IMR-90 (cell line): ENCODE data around the gene NOSTRIN. TPM values are rescaled to one million over a fixed set of nuclear protein-coding genes. Genes with fewer than 3 reads are reported as not detected.
A peak's percentile ranks its signal among the peaks of the same experiment; 100 is the strongest.

ENCODE experiments used
- ATAC-seq: fragments of 200-7000 bp; cut with Tn5 transposase; 2 replicates; pipeline ENCODE4 v1.9.1; 2020; ENCODE audit warnings: low read depth, mild to moderate bottlenecking, moderate library complexity
- BruUV-seq: library from RNA; stranded (reverse); fragments of 400-500 nt; replicated peaks from 2 replicates; lab custom pipeline; 2021; lab: Mats Ljungman, UMichigan
- CTCF ChIA-PET: fragments of 300-600 bp; formaldehyde crosslinking; extraction: SDS; loops from one replicate; lab custom pipeline; 2021; ENCODE audit warnings: antibody characterized with exemption; lab: Yijun Ruan, JAX
- POLR2A ChIA-PET: fragments of 300-600 bp; sonication (Branson Sonifier 250); formaldehyde crosslinking; loops from one replicate; lab custom pipeline; 2022; ENCODE audit warnings: antibody characterized with exemption; ENCODE audit not compliant: unreplicated experiment; lab: Charles Lee
- DNase-seq: peaks from one replicate; pipeline ENCODE4 v3.0.0; 2013
- H2AFZ ChIP-seq: replicated peaks from 2 replicates; pipeline ENCODE3; 2013; ENCODE audit warnings: low read length, mild to moderate bottlenecking; ENCODE audit not compliant: poor library complexity
- H2AK5ac ChIP-seq: 2 replicates; pipeline ENCODE4 v1.6.1; 2013; ENCODE audit warnings: low read depth, low read length, inconsistent platforms
- H2AK9ac ChIP-seq: replicated peaks from 2 replicates; pipeline ENCODE3; 2013; ENCODE audit warnings: mild to moderate bottlenecking, low read depth, low read length, moderate library complexity; ENCODE audit not compliant: poor library complexity
- H2BK120ac ChIP-seq: 2 replicates; pipeline ENCODE4 v1.6.1; 2013; ENCODE audit warnings: low read depth, low read length, inconsistent platforms
- H2BK15ac ChIP-seq: 3 replicates; pipeline ENCODE4 v1.6.1; 2013; ENCODE audit warnings: low read depth, low read length, inconsistent platforms
- H2BK20ac ChIP-seq: 2 replicates; pipeline ENCODE4 v1.6.1; 2013; ENCODE audit warnings: low read depth, mild to moderate bottlenecking, inconsistent platforms, low read length, moderate library complexity
- H2BK5ac ChIP-seq: 2 replicates; pipeline ENCODE4 v1.6.1; 2013; ENCODE audit warnings: mild to moderate bottlenecking, low read depth, low read length, inconsistent platforms; ENCODE audit not compliant: poor library complexity, severe bottlenecking
- H3K14ac ChIP-seq: replicated peaks from 2 replicates; pipeline ENCODE4 v1.6.1; 2013; ENCODE audit warnings: low read depth, low read length, inconsistent platforms
- H3K18ac ChIP-seq: 2 replicates; pipeline ENCODE4 v1.6.1; 2013; ENCODE audit warnings: low read depth, low read length, control low read depth
- H3K23ac ChIP-seq: 2 replicates; pipeline ENCODE4 v1.6.1; 2013; ENCODE audit warnings: low read depth, low read length, inconsistent platforms
- H3K27ac ChIP-seq: 2 replicates; pipeline ENCODE4 v1.5.1; 2013; ENCODE audit warnings: mild to moderate bottlenecking, control low read depth, low read length; ENCODE audit not compliant: insufficient read depth
- H3K27me3 ChIP-seq: 2 replicates; pipeline ENCODE4 v1.6.1; 2013; ENCODE audit warnings: low read length; ENCODE audit not compliant: control insufficient read depth, insufficient read depth
- H3K36me3 ChIP-seq: 2 replicates; pipeline ENCODE4 v1.6.1; 2013; ENCODE audit warnings: low read length, mixed read lengths; ENCODE audit not compliant: control insufficient read depth, insufficient read depth
- H3K4ac ChIP-seq: 2 replicates; pipeline ENCODE4 v1.6.1; 2013; ENCODE audit warnings: low read depth, low read length, inconsistent platforms
- H3K4me1 ChIP-seq: 2 replicates; pipeline ENCODE4 v1.6.1; 2013; ENCODE audit warnings: low read length, mixed read lengths; ENCODE audit not compliant: control insufficient read depth, insufficient read depth
- H3K4me2 ChIP-seq: 2 replicates; pipeline ENCODE4 v1.6.1; 2013; ENCODE audit warnings: low read depth, mild to moderate bottlenecking, control low read depth, low read length, moderate library complexity
- H3K4me3 ChIP-seq: 2 replicates; pipeline ENCODE4 v1.5.1; 2013; ENCODE audit warnings: low read depth, mild to moderate bottlenecking, control low read depth, low read length, moderate library complexity; ENCODE audit not compliant: insufficient read depth
- H3K56ac ChIP-seq: 2 replicates; pipeline ENCODE4 v1.6.1; 2013; ENCODE audit warnings: low read length, inconsistent platforms; ENCODE audit not compliant: insufficient read depth; ENCODE audit errors: extremely low read depth
- H3K79me1 ChIP-seq, 2 experiments: 2 replicates each; pipeline ENCODE4 v1.6.1; 2013; ENCODE audit warnings: low read length in 2 of 2, inconsistent platforms in 1 of 2, low read depth in 1 of 2
- H3K9ac ChIP-seq: 2 replicates; pipeline ENCODE4 v1.6.1; 2013; ENCODE audit warnings: low read depth, low read length, control low read depth
- H3K9me1 ChIP-seq: 2 replicates; pipeline ENCODE4 v1.6.1; 2013; ENCODE audit warnings: low read length, inconsistent platforms; ENCODE audit not compliant: insufficient read depth
- H3K9me3 ChIP-seq: 2 replicates; pipeline ENCODE4 v1.6.1; 2013; ENCODE audit warnings: low read length; ENCODE audit not compliant: control insufficient read depth, insufficient read depth
- H4K20me1 ChIP-seq: 2 replicates; pipeline ENCODE4 v1.6.1; 2013; ENCODE audit warnings: low read length, inconsistent platforms; ENCODE audit not compliant: insufficient read depth
- H4K5ac ChIP-seq: 2 replicates; pipeline ENCODE4 v1.6.1; 2013; ENCODE audit warnings: mild to moderate bottlenecking, low read depth, low read length, control low read depth
- H4K8ac ChIP-seq, 2 experiments: 2 replicates each; pipeline ENCODE4 v1.6.1; 2013; ENCODE audit warnings: low read depth in 2 of 2, low read length in 2 of 2, control low read depth in 1 of 2, inconsistent platforms in 1 of 2
- H4K91ac ChIP-seq: 2 replicates; pipeline ENCODE4 v1.6.1; 2013; ENCODE audit warnings: low read depth, low read length, inconsistent platforms; ENCODE audit not compliant: insufficient read depth
- BHLHE40 ChIP-seq: fragments of 150-350 bp; IDR thresholded peaks from 2 replicates; pipeline ENCODE4 v1.6.1; 2016; ENCODE audit warnings: mild to moderate bottlenecking, low read depth, low read length
- CEBPB ChIP-seq: IDR thresholded peaks from 2 replicates; pipeline ENCODE4 v1.6.1; 2012; ENCODE audit warnings: low read depth, low read length, improper control_type of control experiment
- CHD1 ChIP-seq: IDR thresholded peaks from 2 replicates; pipeline ENCODE4 v1.6.1; 2012; ENCODE audit warnings: low read depth, low read length, improper control_type of control experiment
- FOS ChIP-seq: fragments of 150-350 bp; IDR thresholded peaks from 2 replicates; pipeline ENCODE4 v1.6.1; 2016; ENCODE audit warnings: low read depth, low read length
- MAFK ChIP-seq: IDR thresholded peaks from 2 replicates; pipeline ENCODE4 v1.6.1; 2012; ENCODE audit warnings: low read depth, low read length, improper control_type of control experiment
- MAZ ChIP-seq: IDR thresholded peaks from 2 replicates; pipeline ENCODE4 v1.6.1; 2012; ENCODE audit warnings: low read depth, mild to moderate bottlenecking, low read length, improper control_type of control experiment, moderate library complexity, borderline replicate concordance
- MXI1 ChIP-seq: IDR thresholded peaks from 2 replicates; pipeline ENCODE4 v1.6.1; 2012; ENCODE audit warnings: low read depth, mild to moderate bottlenecking, low read length, moderate library complexity, borderline replicate concordance
- NFE2L2 ChIP-seq: fragments of 150-350 bp; IDR thresholded peaks from 2 replicates; pipeline ENCODE4 v1.6.1; 2016; ENCODE audit warnings: low read depth, mild to moderate bottlenecking, low read length
- POLR2A ChIP-seq: IDR thresholded peaks from 2 replicates; pipeline ENCODE4 v1.6.1; 2012; ENCODE audit warnings: mild to moderate bottlenecking, low read depth, low read length
- RAD21 ChIP-seq: IDR thresholded peaks from 2 replicates; pipeline ENCODE4 v1.6.1; 2012; ENCODE audit warnings: low read length, improper control_type of control experiment
- RCOR1 ChIP-seq: IDR thresholded peaks from 2 replicates; pipeline ENCODE4 v1.6.1; 2012; ENCODE audit warnings: mild to moderate bottlenecking, low read length, improper control_type of control experiment; ENCODE audit not compliant: insufficient replicate concordance
- RFX5 ChIP-seq: IDR thresholded peaks from 2 replicates; pipeline ENCODE4 v1.8.0; 2012; ENCODE audit warnings: low read depth, mild to moderate bottlenecking, low read length, moderate library complexity
- SMC3 ChIP-seq: fragments of 150-350 bp; IDR thresholded peaks from 2 replicates; pipeline ENCODE4 v1.6.1; 2016; ENCODE audit warnings: low read depth, mild to moderate bottlenecking, antibody characterized with exemption, low read length, moderate library complexity
- WGBS, 2 experiments: methylation state at CpG; one replicate each; pipeline versions ENCODE4 v1.1.5 to v1.1.7; 2013; ENCODE audit warnings: missing lambda C conversion rate in 2 of 2; ENCODE audit not compliant: insufficient read length in 1 of 2; ENCODE audit errors: extremely low coverage in 2 of 2; 5-methylcytosine and 5-hydroxymethylcytosine counted together
- dilution Hi-C: fragments of 300-500 bp; cut with HindIII; formaldehyde crosslinking; loops from one replicate; pipeline ENCODE4 v1.14.3; 2018; ENCODE audit warnings: low sequenced_read_pairs; ENCODE audit not compliant: unreplicated experiment
- in situ Hi-C: fragments of 300-500 bp; cut with MboI; formaldehyde crosslinking; loops from 3 replicates; pipeline ENCODE4 v1.14.3; 2019; ENCODE audit warnings: low sequenced_read_pairs, inconsistent platforms, mixed read lengths
- intact Hi-C: fragments of 100-400 bp; cut with micrococcal nuclease; formaldehyde crosslinking; loops from 2 replicates; pipeline ENCODE4 v1.10.0; 2022
- polyA plus RNA-seq, 3 experiments: library from polyadenylated mRNA; depleted of rRNA; stranded (reverse); fragments of >200 nt; gene quantifications; 2 replicates each; pipeline ENCODE4 v1.2.3, GENCODE V29; 2012; ENCODE audit warnings: low replicate concordance in 1 of 3
- total RNA-seq: library from RNA; depleted of rRNA; stranded (reverse); fragments of >200 nt; gene quantifications from 2 replicates; pipeline ENCODE4 v1.2.3, GENCODE V29; 2012
- TF ChIP-seq, protein P1 (sequence below): fragments of 150-350 bp; IDR thresholded peaks from 2 replicates; pipeline ENCODE4 v1.6.1; 2017; ENCODE audit warnings: mild to moderate bottlenecking, antibody characterized with exemption, low read length, low read depth
- TF ChIP-seq, protein P2 (sequence below): fragments of 150-350 bp; IDR thresholded peaks from 2 replicates; pipeline ENCODE4 v1.6.1; 2016; ENCODE audit warnings: low read depth, mild to moderate bottlenecking, low read length, moderate library complexity, borderline replicate concordance
- TF ChIP-seq, protein P3 (sequence below): conservative IDR thresholded peaks from 2 replicates; pipeline ENCODE4 v1.5.1; 2012; ENCODE audit warnings: mild to moderate bottlenecking, low read depth, low read length, improper control_type of control experiment

NOSTRIN gene
- total and polyA plus RNA-seq, 2 of the 4 experiments (the other 2 are of a cell fraction): 0.15 to 0.18 TPM

DNA sequence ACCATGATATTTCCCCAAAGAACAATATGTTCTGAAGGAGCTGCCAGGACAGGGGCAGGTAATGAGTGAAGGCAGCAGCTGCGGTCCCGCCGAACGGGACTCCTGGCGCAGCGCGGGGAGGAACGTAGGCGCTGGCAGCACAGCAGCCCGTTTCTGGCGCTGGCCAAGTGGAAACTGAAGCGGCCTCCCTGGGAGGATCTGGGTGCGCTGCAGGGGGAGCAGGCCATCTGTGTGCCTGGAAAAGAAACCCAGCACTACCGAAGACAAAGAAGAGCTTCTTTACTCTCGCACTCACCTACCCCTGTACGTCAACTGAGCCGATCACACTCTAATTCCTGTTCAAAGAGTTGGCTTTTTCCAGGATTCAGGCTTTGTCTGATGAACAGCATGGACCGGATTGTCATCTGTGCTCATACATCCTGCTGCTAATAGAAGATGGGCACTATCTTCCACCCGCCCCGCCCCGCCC, 110.5 kb downstream of the NOSTRIN start:
- no peak overlapping the region for H3K14ac ChIP-seq
- peak overlapping the region; percentile 15 for H3K4me3 ChIP-seq
- peak overlapping the region; percentile 82 for H3K4me2 ChIP-seq
- H3K79me1 ChIP-seq: no peaks in the 10 kb centered on the region
- DNase-seq (peak; percentile 4), ATAC-seq (peak; percentile 68)
- H4K5ac ChIP-seq: no peak overlapping the region
- H3K4me1 ChIP-seq: no peaks in the 10 kb centered on the region
- WGBS, 2 experiments: 37% methylated on average over 3 of the region's 21 CpGs; no CpG with 5 or more reads in 1 of the 2 experiments
- BruUV-seq: no TSS peak
- no peak overlapping the region for H3K23ac ChIP-seq
- H2BK5ac ChIP-seq: no peak overlapping the region
- no peak overlapping the region for H2AK9ac ChIP-seq
- H3K56ac ChIP-seq: no peak overlapping the region
- H2BK120ac ChIP-seq: no peak overlapping the region
- peak overlapping the region; percentile 19 for H2AFZ ChIP-seq
- H3K9ac ChIP-seq: 0 out of 2 replicates have a peak overlapping the region, but pooled peaks have one; percentile 41
- no peak overlapping the region for H3K18ac ChIP-seq
- no peak overlapping the region for H4K91ac ChIP-seq
- no peak overlapping the region for H3K4ac ChIP-seq
- no peak overlapping the region for H2BK15ac ChIP-seq
- H3K36me3 ChIP-seq: no peaks in the 10 kb centered on the region
- no peak overlapping the region for H4K8ac ChIP-seq
- TF ChIP-seq CEBPB (no peak), FOS (no peak), MAFK (no peak), RFX5 (no peak), BHLHE40 (no peak), RCOR1 (no peak), SMC3 (no peak), CHD1 (no peak), MAZ (no peak), POLR2A (no peak), RAD21 (no peak), MXI1 (no peak), NFE2L2 (no peak)
- TF ChIP-seq, protein P1, sequence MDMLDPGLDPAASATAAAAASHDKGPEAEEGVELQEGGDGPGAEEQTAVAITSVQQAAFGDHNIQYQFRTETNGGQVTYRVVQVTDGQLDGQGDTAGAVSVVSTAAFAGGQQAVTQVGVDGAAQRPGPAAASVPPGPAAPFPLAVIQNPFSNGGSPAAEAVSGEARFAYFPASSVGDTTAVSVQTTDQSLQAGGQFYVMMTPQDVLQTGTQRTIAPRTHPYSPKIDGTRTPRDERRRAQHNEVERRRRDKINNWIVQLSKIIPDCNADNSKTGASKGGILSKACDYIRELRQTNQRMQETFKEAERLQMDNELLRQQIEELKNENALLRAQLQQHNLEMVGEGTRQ: no peak
- TF ChIP-seq, protein P2, sequence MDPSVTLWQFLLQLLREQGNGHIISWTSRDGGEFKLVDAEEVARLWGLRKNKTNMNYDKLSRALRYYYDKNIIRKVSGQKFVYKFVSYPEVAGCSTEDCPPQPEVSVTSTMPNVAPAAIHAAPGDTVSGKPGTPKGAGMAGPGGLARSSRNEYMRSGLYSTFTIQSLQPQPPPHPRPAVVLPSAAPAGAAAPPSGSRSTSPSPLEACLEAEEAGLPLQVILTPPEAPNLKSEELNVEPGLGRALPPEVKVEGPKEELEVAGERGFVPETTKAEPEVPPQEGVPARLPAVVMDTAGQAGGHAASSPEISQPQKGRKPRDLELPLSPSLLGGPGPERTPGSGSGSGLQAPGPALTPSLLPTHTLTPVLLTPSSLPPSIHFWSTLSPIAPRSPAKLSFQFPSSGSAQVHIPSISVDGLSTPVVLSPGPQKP: no peak
- TF ChIP-seq, protein P3, sequence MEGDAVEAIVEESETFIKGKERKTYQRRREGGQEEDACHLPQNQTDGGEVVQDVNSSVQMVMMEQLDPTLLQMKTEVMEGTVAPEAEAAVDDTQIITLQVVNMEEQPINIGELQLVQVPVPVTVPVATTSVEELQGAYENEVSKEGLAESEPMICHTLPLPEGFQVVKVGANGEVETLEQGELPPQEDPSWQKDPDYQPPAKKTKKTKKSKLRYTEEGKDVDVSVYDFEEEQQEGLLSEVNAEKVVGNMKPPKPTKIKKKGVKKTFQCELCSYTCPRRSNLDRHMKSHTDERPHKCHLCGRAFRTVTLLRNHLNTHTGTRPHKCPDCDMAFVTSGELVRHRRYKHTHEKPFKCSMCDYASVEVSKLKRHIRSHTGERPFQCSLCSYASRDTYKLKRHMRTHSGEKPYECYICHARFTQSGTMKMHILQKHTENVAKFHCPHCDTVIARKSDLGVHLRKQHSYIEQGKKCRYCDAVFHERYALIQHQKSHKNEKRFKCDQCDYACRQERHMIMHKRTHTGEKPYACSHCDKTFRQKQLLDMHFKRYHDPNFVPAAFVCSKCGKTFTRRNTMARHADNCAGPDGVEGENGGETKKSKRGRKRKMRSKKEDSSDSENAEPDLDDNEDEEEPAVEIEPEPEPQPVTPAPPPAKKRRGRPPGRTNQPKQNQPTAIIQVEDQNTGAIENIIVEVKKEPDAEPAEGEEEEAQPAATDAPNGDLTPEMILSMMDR: no peak
- CTCF ChIA-PET: interaction anchor here (0.6 kb wide), 1 partner anchor 641 kb away, joined by 3 read pairs; no protein-coding TSS in a partner anchor
- no peak overlapping the region for H2BK20ac ChIP-seq
- no peak overlapping the region for H2AK5ac ChIP-seq
- intact Hi-C loops (loop anchor here (10.0 kb wide), 1 partner anchor 778 kb away; no protein-coding TSS in a partner anchor), in situ Hi-C loops (no loop called here), dilution Hi-C loops (no loop called here)
- H3K27me3 ChIP-seq: peaks cover 16% of the 10 kb centered on the region
- H3K9me3 ChIP-seq: no peaks in the 10 kb centered on the region
- no peaks in the 10 kb centered on the region for H4K20me1 ChIP-seq
- POLR2A ChIA-PET: no interaction called here
- H3K27ac ChIP-seq: no peak overlapping the region
- no peaks in the 10 kb centered on the region for H3K9me1 ChIP-seq
